ENCODE results near the gene TRIM47. TPM values are rescaled to one million over a fixed set of nuclear protein-coding genes. Genes with fewer than 3 reads are reported as not detected.

Gene TRIM47
- total and polyA plus RNA-seq, 2 of the 13 experiments (the other 11 are each of a cell fraction or from before 2014, with no cell fraction given) = 33.5 to 82.0 TPM

DNA sequence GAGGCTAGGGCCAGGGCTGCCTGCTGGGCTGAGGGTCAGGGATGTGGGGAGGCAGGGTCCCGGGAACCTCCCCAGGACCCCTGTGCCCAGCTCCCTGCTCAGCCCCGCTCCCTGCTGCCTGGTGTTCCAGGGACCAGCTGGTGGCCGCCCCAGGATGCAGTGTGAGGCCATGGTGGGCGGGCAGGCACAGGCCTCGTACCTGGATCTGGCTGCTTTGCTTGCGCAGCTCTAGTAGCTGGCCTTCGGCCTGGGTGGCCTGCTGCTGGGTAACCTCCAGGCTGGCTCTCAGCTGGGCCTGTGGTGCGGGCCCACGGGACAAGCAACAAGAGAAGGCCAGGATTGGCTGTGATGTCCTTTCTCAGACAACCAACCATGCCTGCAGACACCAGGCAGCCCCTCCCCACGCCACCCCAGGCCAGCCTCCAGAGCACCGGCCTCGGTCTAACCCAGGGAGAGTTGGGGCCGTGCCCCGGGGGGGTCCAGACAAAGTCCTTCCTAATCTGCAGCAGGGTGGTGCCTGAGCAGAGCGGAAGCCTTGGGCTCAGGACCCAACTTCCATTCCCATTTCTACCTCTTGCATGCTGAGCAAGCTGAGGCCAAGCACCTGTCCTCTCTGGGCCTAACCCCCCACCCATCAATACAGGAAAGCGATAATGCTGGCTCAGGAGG is 14.3 kb upstream of the TRIM47 start (continued):
- TF ChIP-seq ZNF326 (CRISPR knock-in tag; IDR thresholded peaks at IDR 0.05; ENCODE audit: borderline replicate concordance) = peak; percentile 96
- TF ChIP-seq ZSCAN21 (CRISPR knock-in tag; IDR thresholded peaks at IDR 0.05; ENCODE audit: borderline replicate concordance) = peak; percentile 51; the same call in 1 of the 2 replicates
- TF ChIP-seq NR2F2 (IDR thresholded peaks at IDR 0.05; ENCODE audit: borderline replicate concordance, low read depth) = no peak
- TF ChIP-seq TAF15 (IDR thresholded peaks at IDR 0.05; ENCODE audit: low read depth, low read length, poor library complexity, severe bottlenecking) = no peak
- TF ChIP-seq PITX1 (CRISPR knock-in tag; IDR thresholded peaks at IDR 0.05) = peak; percentile 37
- no peak for TF ChIP-seq ARNT (IDR thresholded peaks at IDR 0.05)
- TF ChIP-seq MBNL3 (CRISPR knock-in tag; conservative IDR thresholded peaks at IDR 0.05) = no peak
- no peak for TF ChIP-seq HNRNPH1 (optimal IDR thresholded peaks at IDR 0.05; ENCODE audit: low read depth, low read length)
- 0 out of 2 replicates have a peak, but pooled peaks have one; percentile 41 for TF ChIP-seq ZNF317 (CRISPR knock-in tag; IDR thresholded peaks at IDR 0.05)
- TF ChIP-seq, protein P1, sequence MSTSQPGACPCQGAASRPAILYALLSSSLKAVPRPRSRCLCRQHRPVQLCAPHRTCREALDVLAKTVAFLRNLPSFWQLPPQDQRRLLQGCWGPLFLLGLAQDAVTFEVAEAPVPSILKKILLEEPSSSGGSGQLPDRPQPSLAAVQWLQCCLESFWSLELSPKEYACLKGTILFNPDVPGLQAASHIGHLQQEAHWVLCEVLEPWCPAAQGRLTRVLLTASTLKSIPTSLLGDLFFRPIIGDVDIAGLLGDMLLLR (CRISPR knock-in tag; IDR thresholded peaks at IDR 0.05) = no peak
- no peak for TF ChIP-seq SMARCE1 (IDR thresholded peaks at IDR 0.05; ENCODE audit: borderline replicate concordance)
- peak; percentile 56; the same call in 1 of the 2 replicates for TF ChIP-seq ZNF331 (CRISPR knock-in tag; IDR thresholded peaks at IDR 0.05)
- TF ChIP-seq KAT7 (CRISPR knock-in tag; IDR thresholded peaks at IDR 0.05; ENCODE audit: borderline replicate concordance) = no peak
- TF ChIP-seq ZNF136 (CRISPR knock-in tag; IDR thresholded peaks at IDR 0.05; ENCODE audit: low read depth) = peak; percentile 38; the same call in 1 of the 2 replicates
- TF ChIP-seq HDAC2 (CRISPR knock-in tag; IDR thresholded peaks at IDR 0.05) = peak; percentile 47; the same call in 1 of the 2 replicates
- TF ChIP-seq NR1H2 (CRISPR knock-in tag; IDR thresholded peaks at IDR 0.05; ENCODE audit: borderline replicate concordance, low read depth) = peak; percentile 64
- peak; percentile 69 for TF ChIP-seq HOXA3 (CRISPR knock-in tag; IDR thresholded peaks at IDR 0.05)
- TF ChIP-seq SOX6 (IDR thresholded peaks at IDR 0.05) = no peak
- peak; percentile 17; the same call in 1 of the 2 replicates for TF ChIP-seq SOX6 (CRISPR knock-in tag; IDR thresholded peaks at IDR 0.05)
- TF ChIP-seq ZNF530 (CRISPR knock-in tag; IDR thresholded peaks at IDR 0.05; ENCODE audit: low read depth) = no peak
- TF ChIP-seq DMAP1 (CRISPR knock-in tag; IDR thresholded peaks at IDR 0.05) = peak; percentile 51; the same call in 1 of the 2 replicates
- TF ChIP-seq ZNF430 (CRISPR knock-in tag; IDR thresholded peaks at IDR 0.05) = peak; percentile 48; the same call in 1 of the 2 replicates
- TF ChIP-seq, protein P2, sequence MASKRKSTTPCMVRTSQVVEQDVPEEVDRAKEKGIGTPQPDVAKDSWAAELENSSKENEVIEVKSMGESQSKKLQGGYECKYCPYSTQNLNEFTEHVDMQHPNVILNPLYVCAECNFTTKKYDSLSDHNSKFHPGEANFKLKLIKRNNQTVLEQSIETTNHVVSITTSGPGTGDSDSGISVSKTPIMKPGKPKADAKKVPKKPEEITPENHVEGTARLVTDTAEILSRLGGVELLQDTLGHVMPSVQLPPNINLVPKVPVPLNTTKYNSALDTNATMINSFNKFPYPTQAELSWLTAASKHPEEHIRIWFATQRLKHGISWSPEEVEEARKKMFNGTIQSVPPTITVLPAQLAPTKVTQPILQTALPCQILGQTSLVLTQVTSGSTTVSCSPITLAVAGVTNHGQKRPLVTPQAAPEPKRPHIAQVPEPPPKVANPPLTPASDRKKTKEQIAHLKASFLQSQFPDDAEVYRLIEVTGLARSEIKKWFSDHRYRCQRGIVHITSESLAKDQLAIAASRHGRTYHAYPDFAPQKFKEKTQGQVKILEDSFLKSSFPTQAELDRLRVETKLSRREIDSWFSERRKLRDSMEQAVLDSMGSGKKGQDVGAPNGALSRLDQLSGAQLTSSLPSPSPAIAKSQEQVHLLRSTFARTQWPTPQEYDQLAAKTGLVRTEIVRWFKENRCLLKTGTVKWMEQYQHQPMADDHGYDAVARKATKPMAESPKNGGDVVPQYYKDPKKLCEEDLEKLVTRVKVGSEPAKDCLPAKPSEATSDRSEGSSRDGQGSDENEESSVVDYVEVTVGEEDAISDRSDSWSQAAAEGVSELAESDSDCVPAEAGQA (IDR thresholded peaks at IDR 0.05; ENCODE audit: low read depth) = no peak
- TF ChIP-seq, protein P2 (CRISPR knock-in tag; IDR thresholded peaks at IDR 0.05; ENCODE audit: borderline replicate concordance) = no peak; the same call in 1 of the 2 replicates
- TF ChIP-seq KDM4B (CRISPR knock-in tag; IDR thresholded peaks at IDR 0.05) = peak; percentile 31; the same call in 1 of the 2 replicates
- TF ChIP-seq YEATS4 (CRISPR knock-in tag; IDR thresholded peaks at IDR 0.05; ENCODE audit: borderline replicate concordance) = peak; percentile 21; the same call in 1 of the 2 replicates

Data from HepG2 (cell line).